Superior temporal gyrus (tissue), 1 donor: Measurements from ENCODE around the gene DCST2.

Experiments used
- DNase-seq: peaks from one replicate; pipeline ENCODE4 v3.0.0-alpha.2; 2016; ENCODE audit errors: extremely low spot score

Gene DCST2

DNA sequence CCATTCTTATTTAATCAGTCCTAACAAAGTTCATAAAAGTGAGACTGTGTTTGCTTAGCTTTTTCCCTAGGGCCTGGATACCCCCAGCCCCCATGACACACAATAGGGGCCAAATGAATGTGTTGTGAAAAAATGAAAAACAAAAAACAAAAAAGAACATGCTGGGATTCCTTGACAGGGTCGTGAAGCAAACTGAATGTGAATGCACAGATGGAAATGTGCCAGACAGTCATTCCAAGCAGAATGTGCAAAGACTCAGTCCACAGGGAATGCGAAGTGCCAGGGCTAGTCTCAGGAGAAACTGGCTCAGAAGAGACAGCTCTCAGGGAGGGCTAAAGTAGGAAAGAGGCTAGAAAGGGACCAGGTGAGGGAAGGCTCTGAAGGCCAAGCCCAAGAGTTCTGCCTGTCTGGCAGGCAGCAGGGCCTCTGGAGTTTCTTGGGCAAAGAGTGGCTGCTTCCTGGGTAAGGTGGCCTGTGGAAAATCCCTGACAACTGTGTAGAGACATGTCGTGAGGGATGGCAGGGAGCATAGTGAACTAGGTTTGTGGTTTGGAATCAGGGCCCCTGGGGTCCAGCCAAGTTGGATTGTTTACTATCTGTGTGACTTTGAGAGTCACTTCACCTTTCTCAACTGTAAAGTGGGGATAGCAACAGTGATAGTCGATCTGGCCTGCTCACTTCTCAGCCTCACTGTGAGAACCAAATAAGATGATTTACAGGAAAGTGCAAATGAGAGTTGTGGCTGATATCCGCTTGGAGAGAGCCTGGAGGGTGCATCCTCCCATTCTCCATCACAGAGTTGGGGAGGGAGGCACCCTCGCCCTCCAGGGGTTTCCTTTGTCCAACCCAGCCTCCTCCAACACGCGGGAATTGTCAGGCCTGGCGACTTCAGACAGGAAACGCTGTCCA, 16.3 kb upstream of the DCST2 start:
- DNase-seq, result peak; percentile 17

DNA sequence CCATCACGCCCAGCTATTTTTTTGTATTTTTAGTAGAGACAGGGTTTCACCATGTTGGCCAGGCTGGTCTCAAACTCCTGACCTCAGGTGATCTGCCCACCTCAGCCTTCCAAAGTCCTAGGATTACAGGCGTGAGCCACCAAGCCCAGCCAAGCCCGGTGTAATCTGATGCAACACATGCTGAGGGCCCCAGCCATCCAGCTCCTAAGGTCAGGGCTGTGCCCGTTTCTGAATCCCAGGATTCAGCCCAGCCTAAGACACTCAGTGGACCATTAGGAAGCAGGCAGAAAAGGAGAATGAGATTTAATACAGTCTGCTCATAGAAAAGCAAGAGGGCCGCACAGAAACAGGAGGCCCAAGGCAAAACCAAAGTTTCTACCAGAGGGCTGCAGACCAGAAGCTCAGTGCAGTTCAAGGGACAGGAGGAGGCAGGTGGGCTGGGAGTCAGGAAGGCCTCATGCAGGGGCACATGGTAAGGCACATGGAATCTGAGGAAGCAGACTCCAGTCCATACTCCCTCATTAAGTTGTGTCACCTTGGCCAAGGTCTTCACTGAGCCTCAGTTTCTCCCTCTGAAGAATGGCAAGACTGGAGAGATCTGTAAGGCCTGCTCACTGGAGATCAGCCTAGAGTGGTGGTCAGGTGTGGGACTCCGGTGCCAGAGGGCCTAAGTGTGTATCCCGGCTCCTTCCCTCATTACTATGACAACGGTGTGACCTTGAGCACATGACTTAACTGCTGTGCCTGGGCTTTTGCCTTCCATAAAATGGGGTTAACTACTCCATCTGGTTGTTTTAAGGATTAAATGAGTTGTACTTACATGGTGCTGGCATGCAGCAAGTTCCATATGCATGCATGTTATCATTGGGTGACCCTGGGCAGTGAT, 15.1 kb upstream of the DCST2 start:
- no peak for DNase-seq

DNA sequence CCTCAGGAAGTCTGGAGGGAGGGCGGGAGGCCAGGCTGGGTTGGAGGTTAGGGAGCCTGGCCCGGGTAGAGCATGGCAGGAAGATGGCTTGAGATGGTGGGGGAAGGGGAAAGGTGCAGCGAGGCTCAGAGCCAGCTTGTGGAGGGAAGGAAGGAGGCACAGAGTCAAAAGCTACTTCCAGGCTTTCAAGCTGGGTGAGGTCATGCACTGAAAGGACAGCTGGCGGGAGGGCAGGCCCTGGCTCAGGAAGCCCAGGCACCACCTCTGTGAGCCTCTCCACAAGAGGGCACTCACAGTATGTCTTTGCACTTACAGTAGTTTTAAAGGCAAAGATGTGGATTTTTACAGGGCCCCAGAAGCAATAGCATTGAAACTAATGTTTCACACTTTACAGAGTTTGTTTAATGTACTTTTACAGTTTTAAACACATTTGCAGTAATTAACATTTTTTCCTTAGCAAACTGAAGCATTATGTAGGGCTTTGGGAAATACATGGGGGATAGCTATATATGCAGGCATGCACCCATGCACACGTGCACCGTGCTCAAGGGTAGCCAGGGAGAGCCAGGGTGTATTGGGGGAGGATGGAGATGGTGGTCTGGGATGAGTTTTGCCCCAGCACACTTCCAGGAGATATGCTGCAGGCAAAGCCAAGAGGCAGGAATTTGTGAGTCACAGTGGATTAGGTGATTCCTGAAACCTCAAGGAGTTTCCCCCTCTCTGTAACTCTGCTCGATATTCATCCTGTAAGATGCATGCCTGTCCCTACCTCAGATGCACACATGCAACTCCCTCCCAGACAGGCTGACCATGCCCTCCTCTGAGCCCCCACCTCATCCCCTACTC, 11.5 kb upstream of the DCST2 start:
- peak; percentile 88 for DNase-seq

DNA sequence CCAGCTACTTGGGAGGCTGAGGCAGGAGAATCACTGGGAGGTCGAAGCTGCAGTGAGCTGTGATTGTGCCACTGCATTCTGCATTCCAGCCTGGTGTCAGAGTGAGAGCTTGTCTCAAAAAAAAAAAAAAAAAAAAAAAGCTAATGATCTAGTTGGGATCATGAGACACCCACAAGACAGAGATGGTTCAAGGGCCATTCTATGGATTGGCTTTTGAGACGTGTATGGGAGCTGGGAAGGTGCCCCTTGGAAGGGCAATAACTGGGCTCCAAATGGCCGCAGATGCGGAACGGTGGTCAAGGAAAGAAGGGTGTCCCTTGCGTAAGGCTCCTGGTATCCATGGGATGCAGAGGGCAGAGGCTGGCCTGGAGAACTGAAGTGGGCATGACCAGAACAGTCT, 10.8 kb upstream of the DCST2 start:
- DNase-seq, result no peak

DNA sequence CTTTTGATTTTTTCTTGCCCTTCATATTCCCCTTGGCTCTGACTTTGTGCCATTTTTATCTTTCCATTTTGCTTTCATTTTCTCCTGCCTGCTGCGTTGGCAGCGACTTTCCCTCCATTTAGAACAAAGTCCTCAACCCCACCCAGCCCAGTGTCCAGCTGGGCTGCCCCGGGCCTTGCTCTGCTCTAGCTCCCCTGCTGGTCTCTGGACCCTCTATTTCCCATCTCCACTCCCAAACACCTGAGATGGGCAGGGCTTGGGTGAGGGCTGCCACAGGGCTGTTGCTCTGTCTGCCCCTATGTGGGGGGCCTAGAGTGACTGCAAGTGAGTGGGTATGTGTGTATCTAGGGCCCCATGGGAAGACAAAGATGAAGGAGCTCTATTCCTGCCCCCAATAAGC, 10.2 kb upstream of the DCST2 start:
- no peak for DNase-seq

DNA sequence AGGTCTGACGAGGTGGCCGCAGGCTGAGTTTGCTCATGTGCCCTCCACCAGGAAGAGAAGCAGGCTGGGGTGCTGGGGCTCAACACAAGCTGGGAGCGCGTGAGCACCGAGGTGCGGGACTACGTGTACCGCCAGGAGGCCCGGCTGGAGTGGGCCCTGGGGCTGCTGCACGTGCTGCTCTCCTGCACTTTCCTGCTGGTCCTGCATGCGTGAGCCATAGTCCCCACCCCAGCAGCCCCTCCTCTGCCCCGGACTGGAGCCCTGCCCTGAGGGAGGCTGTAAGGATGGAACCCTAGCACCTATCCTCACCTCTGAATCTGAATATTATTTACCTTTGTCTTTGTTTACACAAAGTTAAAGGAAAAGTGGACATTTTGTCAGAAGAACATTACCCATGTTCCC, 9.7 kb upstream of the DCST2 start:
- DNase-seq, result no peak

DNA sequence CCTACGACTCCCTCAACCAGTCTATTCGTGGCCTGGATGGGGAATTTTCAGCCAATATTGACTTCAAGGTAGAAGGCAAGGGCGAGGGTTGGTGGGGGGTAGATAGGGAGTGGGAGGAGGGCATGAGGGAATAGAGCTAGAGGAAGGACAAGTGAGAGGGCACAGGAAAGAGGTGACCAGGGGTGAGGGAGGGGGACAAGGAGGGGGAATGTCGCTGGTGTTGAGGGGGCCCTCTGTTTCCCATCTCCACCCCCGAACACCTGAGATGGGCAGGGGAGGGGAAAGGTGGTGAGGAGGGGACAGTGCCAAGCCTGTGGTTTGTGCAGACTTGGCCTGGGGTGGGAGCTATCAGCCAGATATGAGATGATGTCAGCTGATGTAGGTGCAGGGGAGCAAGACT, 9.2 kb upstream of the DCST2 start:
- no peak for DNase-seq

DNA sequence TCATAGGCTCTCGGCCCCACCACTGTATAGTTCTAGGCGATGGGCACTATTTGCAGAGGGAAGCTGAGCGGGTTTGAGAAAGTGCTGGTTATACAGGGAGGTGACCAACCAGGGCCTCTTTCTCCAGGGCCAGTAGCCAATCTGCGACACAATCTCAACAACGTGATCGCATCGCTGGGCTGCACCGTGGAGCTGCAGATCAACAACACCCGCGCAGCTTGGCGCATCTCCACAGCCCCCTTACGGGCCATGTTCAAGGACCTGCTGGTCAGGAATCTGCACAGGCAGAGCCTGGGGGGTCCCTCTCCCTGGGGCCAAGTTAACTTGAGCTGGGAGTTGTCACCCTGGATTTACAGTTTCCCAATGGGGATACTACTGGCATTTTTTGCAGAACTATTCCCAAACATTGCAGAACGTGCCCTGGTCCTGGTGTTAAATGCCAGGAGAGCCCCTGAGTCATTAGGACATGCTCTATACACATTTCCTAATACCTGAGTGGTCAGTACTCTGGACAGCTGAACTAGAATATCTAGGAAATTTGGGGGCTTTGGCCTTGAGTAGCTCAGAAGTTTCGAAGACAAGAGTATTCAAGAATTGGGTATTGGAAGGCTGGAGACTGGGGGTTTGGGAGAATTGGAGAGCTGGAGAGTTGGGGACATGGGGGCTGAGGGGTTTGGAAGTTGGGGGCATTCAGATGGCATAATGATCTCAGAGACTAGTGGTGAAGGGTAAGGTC, 6.9 kb upstream of the DCST2 start:
- no peak for DNase-seq

DNA sequence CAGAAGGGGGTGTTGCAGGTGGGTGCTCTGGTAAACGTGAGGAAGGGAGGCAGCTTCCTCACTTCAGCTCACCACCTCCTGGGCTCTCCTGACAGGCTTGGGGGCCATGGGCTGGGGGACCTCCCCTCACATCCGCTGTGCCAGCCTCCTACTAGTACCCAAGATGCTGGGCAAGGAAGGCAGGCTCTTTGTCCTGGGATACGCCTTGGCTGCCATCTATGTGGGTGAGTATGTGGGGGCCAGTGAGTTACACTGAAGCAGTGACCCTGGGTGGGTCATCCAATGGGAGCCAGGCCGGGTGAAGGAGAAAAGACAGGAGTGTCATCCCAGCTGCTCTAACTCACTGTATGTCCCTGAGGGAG, 5.7 kb upstream of the DCST2 start:
- no peak for DNase-seq

DNA sequence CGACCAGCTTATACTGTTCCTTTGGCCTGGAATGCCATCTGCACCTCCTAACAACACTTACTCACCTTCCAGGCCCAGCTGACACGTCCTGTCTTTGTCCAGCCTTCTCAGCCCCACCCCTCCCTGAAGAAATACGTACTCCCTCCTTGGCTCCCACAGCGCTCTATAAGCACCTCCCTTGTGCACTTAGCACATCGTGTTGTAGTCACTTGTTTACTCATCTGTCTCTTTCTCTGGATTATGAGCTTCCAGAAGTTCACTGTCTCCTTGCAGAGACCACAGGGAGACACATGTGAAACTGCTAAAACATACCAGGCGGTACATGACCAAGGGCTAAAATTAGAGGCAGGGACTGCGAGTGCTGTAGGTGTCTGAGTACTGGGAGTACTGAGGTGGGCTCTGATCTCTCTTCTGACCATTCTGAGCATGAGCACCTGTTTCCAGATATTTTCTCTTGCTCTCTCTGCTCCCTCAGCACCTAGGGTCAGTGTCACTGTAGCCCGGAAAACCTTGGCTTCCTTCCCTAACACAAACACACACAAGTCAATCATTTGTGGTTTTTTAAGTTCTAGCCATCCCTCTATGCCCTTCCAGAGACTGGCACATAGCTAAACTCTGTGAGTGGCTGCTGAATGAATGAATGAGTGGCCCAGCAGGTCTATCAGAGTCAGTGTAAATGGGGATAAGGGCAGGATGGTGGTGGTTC, 5.2 kb upstream of the DCST2 start:
- no peak for DNase-seq

DNA sequence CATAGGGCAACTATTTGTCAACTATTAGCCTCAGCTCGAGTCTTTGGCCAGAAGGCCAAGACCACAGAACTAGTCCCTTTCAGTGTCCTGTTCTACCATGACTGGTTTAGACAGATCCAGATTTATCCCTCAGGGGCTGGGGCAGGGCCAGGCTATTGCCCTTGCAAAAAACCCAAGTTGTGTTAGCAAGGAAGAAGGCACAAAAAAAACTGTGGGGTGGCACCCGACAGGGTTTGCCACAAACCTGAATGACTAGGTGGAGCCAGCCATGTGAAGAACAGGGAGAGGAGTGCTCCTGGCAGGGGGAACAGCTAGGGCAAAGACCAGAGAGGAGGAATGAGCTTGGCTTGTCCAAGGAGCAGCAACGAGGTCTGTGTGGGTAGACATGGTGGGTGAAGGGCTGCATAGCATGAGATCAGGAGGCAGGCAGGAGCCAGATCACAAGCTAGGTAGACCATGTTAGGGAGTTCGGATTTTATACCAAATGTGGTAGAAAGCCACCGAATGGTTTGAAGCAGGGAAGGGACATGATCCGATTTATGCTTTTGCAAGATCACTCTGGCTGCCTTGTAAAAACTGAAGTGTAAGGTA, 4.4 kb upstream of the DCST2 start:
- no peak for DNase-seq

DNA sequence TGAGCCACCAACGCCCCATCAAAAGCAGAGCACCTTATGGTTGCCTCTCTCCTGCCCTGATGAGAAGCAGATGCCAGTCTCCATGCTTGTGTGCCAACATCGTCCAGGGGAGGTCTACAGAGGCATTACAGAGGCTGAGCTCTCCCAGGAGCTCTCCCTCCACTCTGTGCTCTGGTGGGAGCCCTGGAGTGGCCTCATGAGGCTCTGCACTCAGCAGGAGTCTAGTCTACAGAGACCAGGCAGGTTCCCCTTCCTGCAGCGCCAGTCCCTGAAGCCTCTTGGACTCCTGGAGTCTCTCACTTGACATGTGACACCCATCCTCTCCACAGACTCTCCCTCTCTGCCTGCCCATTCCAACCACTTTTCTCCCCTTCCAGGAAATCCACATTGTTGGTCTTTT, 3.5 kb upstream of the DCST2 start:
- no peak for DNase-seq

DNA sequence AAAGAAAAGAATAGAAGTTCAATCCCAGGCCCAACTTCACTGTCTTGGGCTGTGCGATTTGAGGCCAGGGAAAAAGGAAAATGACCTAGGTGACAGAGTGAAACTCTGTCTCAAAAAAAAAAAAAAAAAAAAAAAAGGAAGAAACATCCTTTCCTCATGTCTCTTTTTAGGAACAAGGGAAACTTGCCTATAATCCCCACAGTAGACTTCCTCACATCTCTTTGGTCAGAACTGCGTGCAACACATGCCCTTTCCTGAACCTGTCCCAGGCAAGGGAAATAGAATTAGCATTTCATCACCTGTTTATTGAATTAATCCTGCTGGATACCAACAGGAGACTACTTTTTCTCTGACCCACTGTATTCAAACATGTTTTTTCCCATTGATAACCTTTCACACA, 2.4 kb upstream of the DCST2 start:
- DNase-seq, result no peak

DNA sequence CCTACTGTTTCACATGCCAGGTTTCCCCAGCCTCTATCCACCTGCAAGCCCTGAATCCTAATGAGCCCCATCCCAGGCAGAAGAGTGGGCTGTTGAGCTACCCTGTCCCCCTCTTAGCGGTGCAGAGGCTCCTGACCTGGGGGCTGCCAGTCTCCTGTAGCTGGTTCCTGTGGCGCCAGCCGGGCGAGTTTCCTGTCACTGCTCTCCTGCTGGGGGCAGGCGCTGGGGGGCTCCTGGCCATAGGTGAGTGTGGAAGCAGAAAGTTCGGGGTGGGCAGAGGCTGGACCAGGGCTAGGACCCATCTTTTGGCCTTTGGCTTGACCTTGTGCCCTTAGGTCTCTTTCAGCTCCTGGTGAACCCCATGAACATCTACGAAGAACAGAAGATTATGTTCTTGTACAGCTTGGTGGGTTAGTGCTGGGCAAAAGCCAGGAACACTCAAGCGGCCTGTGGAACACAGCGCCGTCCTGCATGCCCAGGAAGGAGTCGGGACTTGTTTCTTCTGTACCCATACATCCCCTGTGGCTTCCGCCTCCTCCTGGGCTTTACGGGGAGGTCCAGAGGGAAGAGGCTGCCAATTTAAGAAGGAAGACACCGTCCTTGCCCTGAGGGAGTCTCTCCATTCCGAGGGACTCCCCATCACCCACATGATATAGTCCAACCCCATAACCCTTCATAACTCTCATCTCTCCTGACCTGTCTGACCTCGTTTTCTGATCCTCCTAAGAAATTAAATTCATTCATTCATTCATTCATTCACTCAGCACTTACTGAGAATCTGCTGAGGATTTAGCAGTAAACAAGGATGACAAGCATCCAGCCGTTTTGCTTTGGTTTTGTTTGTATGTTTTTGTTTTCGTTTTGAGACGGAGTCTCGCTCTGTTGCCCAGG, 982 bp upstream of the DCST2 start:
- DNase-seq, result no peak

DNA sequence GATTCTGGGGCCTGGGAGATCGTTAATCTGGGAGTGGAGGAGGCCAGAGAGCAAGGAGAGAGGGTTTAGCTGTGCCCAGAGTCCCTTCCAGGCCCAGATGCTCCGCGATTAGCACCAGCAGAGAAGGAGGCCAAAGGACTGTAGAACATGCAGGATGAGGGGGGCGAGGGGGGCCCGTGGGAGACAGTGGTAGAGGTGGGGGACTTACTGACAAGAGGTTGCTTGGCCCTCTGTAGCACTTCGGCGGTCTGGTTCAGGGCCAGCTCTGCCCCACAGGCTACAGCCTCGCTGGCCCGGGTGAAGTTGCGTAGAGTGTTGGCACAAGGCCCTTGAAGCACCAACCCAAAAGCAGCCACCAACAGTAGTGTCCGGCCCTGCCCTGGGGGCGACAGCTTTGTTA, 695 bp downstream of the DCST2 start:
- no peak for DNase-seq

DNA sequence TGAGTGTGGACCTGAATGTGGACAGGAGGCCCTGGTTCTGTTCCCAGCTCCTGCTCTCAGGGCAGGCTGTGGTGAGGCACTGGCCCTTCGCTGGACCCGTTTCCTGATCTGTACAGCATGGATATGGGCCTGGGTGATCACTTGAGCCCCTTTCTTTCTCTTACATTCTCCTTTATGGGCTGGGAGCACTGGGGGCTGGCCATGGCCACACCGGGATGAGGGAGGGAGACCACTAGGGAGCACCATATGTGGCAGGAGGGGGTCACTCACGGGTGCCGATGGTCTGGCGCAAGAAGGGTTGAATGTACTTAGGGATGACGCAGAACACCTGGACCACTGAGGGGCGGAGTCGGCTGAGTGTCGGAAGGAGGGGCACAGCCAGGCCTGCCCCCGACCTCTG, 2.7 kb downstream of the DCST2 start:
- DNase-seq, result no peak

DNA sequence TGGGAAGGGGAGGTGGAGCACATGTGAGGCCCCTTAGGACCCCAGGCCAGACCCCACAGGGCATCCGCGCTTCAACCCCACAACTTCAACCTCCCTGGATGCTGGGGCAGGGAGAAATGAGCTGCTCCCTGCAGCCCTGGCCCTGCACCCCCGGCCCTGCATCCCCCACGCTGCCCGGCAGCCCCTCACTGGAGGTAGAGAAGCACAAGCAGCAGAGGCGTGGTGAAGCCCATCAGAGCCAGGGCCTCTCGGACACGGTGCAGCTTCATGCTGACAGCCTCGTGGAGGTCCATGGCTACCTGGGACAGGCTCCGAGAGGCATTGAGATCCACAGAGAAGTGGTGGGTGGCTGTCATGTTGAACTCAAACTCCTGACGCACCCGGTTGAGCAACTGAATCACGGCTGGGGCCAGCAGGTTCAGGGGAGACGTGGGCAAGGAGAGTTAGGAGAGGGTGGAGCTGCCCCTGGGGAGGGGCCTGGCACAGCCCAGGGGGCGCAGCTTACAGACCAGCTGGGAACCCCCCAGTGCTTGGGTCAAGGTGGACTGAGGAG, 3.3 kb downstream of the DCST2 start:
- no peak for DNase-seq

DNA sequence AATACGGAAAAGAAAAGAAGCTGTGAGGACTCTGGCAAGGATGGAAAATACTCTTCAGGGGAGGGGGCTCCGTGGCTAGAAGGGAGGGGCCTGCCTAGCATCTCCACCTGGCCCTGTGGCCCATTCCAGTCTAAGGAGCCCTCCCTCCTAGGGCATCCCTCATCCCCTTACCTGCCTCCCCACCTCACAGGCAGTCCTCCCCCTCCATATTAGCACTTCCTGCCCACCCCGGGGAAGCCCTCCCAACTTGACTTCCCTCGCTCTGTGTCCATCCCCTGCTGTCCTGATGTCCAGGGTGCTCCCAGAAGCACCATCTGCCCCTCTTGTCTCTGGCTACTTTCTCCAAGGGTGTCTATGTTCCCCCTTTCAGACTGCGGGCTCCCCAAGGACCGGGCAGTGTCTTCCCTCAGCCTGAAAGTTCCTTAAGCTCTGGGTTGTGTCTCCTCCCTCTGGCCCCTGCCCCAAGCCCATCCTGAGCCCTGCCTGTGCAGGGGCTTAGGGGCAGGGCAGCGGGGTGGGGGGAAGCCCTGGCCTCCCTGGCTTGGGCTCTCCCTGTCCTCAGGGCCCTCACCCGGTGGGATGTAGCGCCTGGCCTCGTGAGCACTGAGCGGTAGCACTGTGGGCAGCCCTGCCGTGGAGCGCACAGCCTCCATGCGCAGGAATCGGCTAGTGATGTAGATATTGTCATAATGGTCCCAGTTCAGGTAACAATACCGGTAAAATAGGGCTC, 3.9 kb downstream of the DCST2 start:
- no peak for DNase-seq
